K562 (cell line): Measurements from ENCODE around the gene MATCAP1. TPM values are rescaled to one million over a fixed set of nuclear protein-coding genes. Genes with fewer than 3 reads are reported as not detected.

Source experiments
- ATAC-seq: fragments of 200-7000 bp; cut with Tn5 transposase; 3 replicates; pipeline ENCODE4 v1.9.1; 2020; ENCODE audit warnings: moderate library complexity
- BruUV-seq: library from RNA; stranded (reverse); fragments of 400-500 nt; replicated peaks from 2 replicates; lab custom pipeline; 2021; lab: Mats Ljungman, UMichigan
- CTCF ChIA-PET: fragments of 300-600 bp; formaldehyde crosslinking; extraction: SDS; loops from one replicate; lab custom pipeline; 2021; ENCODE audit warnings: low intra/inter-chr PET ratio; lab: Yijun Ruan, JAX
- POLR2A ChIA-PET: fragments of 300-600, 350-650 bp; sonication (Branson Sonifier 250); formaldehyde crosslinking; extraction: SDS; loops from one replicate; lab custom pipeline; 2021; ENCODE audit warnings: antibody characterized with exemption, inconsistent platforms; lab: Yijun Ruan, JAX
- DNase-seq, 4 experiments: peaks; one replicate each; pipeline versions ENCODE4 v3.0.0 to v3.0.0-alpha.2; 2011 to 2018; ENCODE audit warnings: low spot score in 3 of 4, mixed read lengths in 3 of 4; ENCODE audit errors: extremely low read depth in 1 of 4
- FAIRE-seq: peaks from 2 replicates; lab custom pipeline; 2011; peaks lifted over from hg19 to GRCh38; lab: Jason Lieb, UNC
- H2AFZ ChIP-seq: 2 replicates; pipeline ENCODE4 v1.6.0; 2011; ENCODE audit warnings: low read depth, low read length, control low read depth, inconsistent platforms
- H3K27ac ChIP-seq: fragments of 200-600 bp; 3 replicates; pipeline ENCODE4 v1.8.0; 2011; ENCODE audit warnings: low read depth, mild to moderate bottlenecking, control low read depth, inconsistent platforms, low read length, moderate library complexity, mixed read lengths; ENCODE audit errors: extremely low read depth
- H3K27me3 ChIP-seq, 2 experiments: fragments of 300-600 bp in 1 of 2; 2 replicates in 1 of 2; 3 replicates in 1 of 2; pipeline versions ENCODE4 v1.6.0 to v1.8.0; 2011; ENCODE audit warnings: inconsistent platforms in 2 of 2, low read length in 2 of 2, mild to moderate bottlenecking in 1 of 2, mixed read lengths in 1 of 2, moderate library complexity in 1 of 2; ENCODE audit not compliant: control insufficient read depth in 2 of 2, insufficient read depth in 2 of 2
- H3K36me3 ChIP-seq: fragments of 300-600 bp; 3 replicates; pipeline ENCODE4 v1.8.0; 2011; ENCODE audit warnings: mild to moderate bottlenecking, low read length, inconsistent platforms; ENCODE audit not compliant: control insufficient read depth, insufficient read depth
- H3K4me1 ChIP-seq, 2 experiments: fragments of 200-600 bp in 1 of 2; replicated peaks in 1 of 2; 2 replicates in 1 of 2; 3 replicates in 1 of 2; pipeline versions ENCODE4 v1.5.1 to v1.8.0; 2011; ENCODE audit warnings: inconsistent platforms in 2 of 2, low read length in 2 of 2, mild to moderate bottlenecking in 1 of 2, mixed read lengths in 1 of 2, moderate library complexity in 1 of 2; ENCODE audit not compliant: control insufficient read depth in 2 of 2, insufficient read depth in 2 of 2
- H3K4me2 ChIP-seq: 2 replicates; pipeline ENCODE4 v1.6.1; 2011; ENCODE audit warnings: low read length, control low read depth, inconsistent platforms, mixed read lengths; ENCODE audit not compliant: insufficient read depth
- H3K4me3 ChIP-seq: fragments of 200-600 bp; sonication (generic), shearing (Covaris generic); 2 replicates; pipeline ENCODE4 v1.5.1; 2016; ENCODE audit warnings: control low read depth, inconsistent platforms
- H3K79me2 ChIP-seq: fragments of 200-600 bp; 3 replicates; pipeline ENCODE4 v1.8.0; 2011; ENCODE audit warnings: low read length, inconsistent platforms; ENCODE audit not compliant: control insufficient read depth, insufficient read depth
- H3K9ac ChIP-seq, 2 experiments: 2 replicates each; pipeline versions ENCODE4 v1.6.0 to v1.6.1; 2011; ENCODE audit warnings: low read depth in 2 of 2, low read length in 2 of 2, control low read depth in 1 of 2, inconsistent platforms in 1 of 2, mild to moderate bottlenecking in 1 of 2, mixed read lengths in 1 of 2; ENCODE audit not compliant: insufficient read depth in 1 of 2
- H3K9me1 ChIP-seq: one replicate; pipeline ENCODE4 v1.6.0; 2011; ENCODE audit warnings: inconsistent platforms, mild to moderate bottlenecking, low read length, moderate library complexity; ENCODE audit not compliant: control insufficient read depth, insufficient read depth
- H3K9me3 ChIP-seq: replicated peaks from 2 replicates; pipeline ENCODE4 v1.5.1; 2011; ENCODE audit warnings: low read depth, low read length, inconsistent platforms; ENCODE audit not compliant: control insufficient read depth, insufficient read depth
- H4K20me1 ChIP-seq: replicated peaks from 2 replicates; pipeline ENCODE4 v1.6.1; 2011; ENCODE audit warnings: low read length, inconsistent platforms, mixed read lengths; ENCODE audit not compliant: control insufficient read depth, insufficient read depth
- ATF7 ChIP-seq: fragments of 450-650 bp; IDR thresholded peaks from 2 replicates; pipeline ENCODE4 v1.7.1; 2014; ENCODE audit warnings: mild to moderate bottlenecking, moderate library complexity
- CREB1 ChIP-seq, 2 experiments: sonication (generic) in 1 of 2; formaldehyde crosslinking in 1 of 2; IDR thresholded peaks; 2 replicates each; pipeline versions ENCODE4 v1.6.1 to v1.8.0; 2012 to 2022; ENCODE audit warnings: inconsistent platforms in 1 of 2, mild to moderate bottlenecking in 1 of 2, missing genetic modification reagents in 1 of 2, moderate library complexity in 1 of 2
- CTBP1 ChIP-seq: fragments of 450-650 bp; IDR thresholded peaks from 2 replicates; pipeline ENCODE4 v1.6.1; 2016; ENCODE audit warnings: borderline replicate concordance
- HDAC1 ChIP-seq, 2 experiments: fragments of 450-650 bp; IDR thresholded peaks; 2 replicates each; pipeline ENCODE4 v1.6.1; 2016 to 2017; ENCODE audit warnings: inconsistent platforms in 1 of 2, mild to moderate bottlenecking in 1 of 2, moderate library complexity in 1 of 2
- HNRNPLL ChIP-seq: fragments of 200-400 bp; formaldehyde crosslinking; IDR thresholded peaks from 2 replicates; pipeline ENCODE4 v1.6.1; 2017; ENCODE audit warnings: low read length, low read depth, mild to moderate bottlenecking; ENCODE audit not compliant: poor library complexity, severe bottlenecking
- LCOR ChIP-seq: sonication (generic); formaldehyde crosslinking; IDR thresholded peaks from 2 replicates; pipeline ENCODE4 v1.8.0; 2022; ENCODE audit warnings: mild to moderate bottlenecking, missing genetic modification reagents
- MLLT1 ChIP-seq, 2 experiments: fragments of 450-650 bp; IDR thresholded peaks; 2 replicates each; pipeline ENCODE4 v1.6.1; 2016
- MYC ChIP-seq, 2 experiments: fragments of 250-450 bp in 1 of 2; sonication (Bioruptor Pico) in 1 of 2; IDR thresholded peaks; 2 replicates each; pipeline versions ENCODE4 v1.5.1 to v1.6.1; 2012 to 2021; ENCODE audit warnings: low read depth in 2 of 2, borderline replicate concordance in 1 of 2, improper control_type of control experiment in 1 of 2, low read length in 1 of 2, mild to moderate bottlenecking in 1 of 2, moderate library complexity in 1 of 2
- PHF8 ChIP-seq: fragments of 200-600 bp; sonication (generic); IDR thresholded peaks from 2 replicates; pipeline ENCODE4 v1.6.1; 2012; ENCODE audit warnings: mixed run types, mild to moderate bottlenecking, inconsistent platforms, low read length, moderate library complexity, borderline replicate concordance
- PML ChIP-seq: IDR thresholded peaks from 2 replicates; pipeline ENCODE4 v1.6.1; 2012; ENCODE audit warnings: low read length, inconsistent platforms
- SIN3A ChIP-seq, 2 experiments: fragments of 150-350 bp in 1 of 2; IDR thresholded peaks; 2 replicates each; pipeline ENCODE4 v1.6.1; 2011 to 2016; ENCODE audit warnings: borderline replicate concordance in 2 of 2, low read depth in 2 of 2, low read length in 2 of 2, mild to moderate bottlenecking in 2 of 2, moderate library complexity in 2 of 2; ENCODE audit not compliant: control insufficient read depth in 1 of 2
- SPI1 ChIP-seq: IDR thresholded peaks from 2 replicates; pipeline ENCODE4 v1.6.1; 2011; ENCODE audit warnings: low read depth, low read length, control low read depth, borderline replicate concordance
- SRF ChIP-seq, 2 experiments: fragments of 250-450, 450-650 bp in 1 of 2; sonication (Bioruptor Pico) in 1 of 2; sonication (generic) in 1 of 2; formaldehyde crosslinking; IDR thresholded peaks; 2 replicates each; pipeline versions ENCODE4 v1.5.0 to v1.5.1; 2020 to 2022; ENCODE audit warnings: mild to moderate bottlenecking in 1 of 2, missing genetic modification reagents in 1 of 2
- ZBTB2 ChIP-seq: fragments of 450-650 bp; IDR thresholded peaks from 2 replicates; pipeline ENCODE4 v1.6.1; 2016; ENCODE audit warnings: antibody characterized with exemption
- ZFP36 ChIP-seq: fragments of 150-350 bp; IDR thresholded peaks from 2 replicates; pipeline ENCODE4 v1.6.1; 2018; ENCODE audit warnings: low read length, low read depth; ENCODE audit not compliant: partially characterized antibody
- ZNF717 ChIP-seq: fragments of 250-450 bp; sonication (Bioruptor Pico); IDR thresholded peaks from 2 replicates; pipeline ENCODE4 v1.5.0; 2021
- WGBS: fragments of 100-300 bp; shearing (Covaris generic); methylation state at CpG from one replicate; pipeline ENCODE4 v1.1.6; 2016; ENCODE audit warnings: low coverage, mixed read lengths; ENCODE audit not compliant: insufficient coverage; ENCODE audit errors: missing lambda C conversion rate; 5-methylcytosine and 5-hydroxymethylcytosine counted together
- in situ Hi-C: fragments of 300-500 bp; cut with MboI; formaldehyde crosslinking; loops from 4 replicates; pipeline ENCODE4 v1.15.0; 2018; ENCODE audit warnings: inconsistent platforms, mixed read lengths
- intact Hi-C: fragments of 100-400 bp; cut with micrococcal nuclease; formaldehyde crosslinking; loops from 2 replicates; pipeline ENCODE4 v1.14.2; 2022
- polyA plus RNA-seq, 8 experiments: library from polyadenylated mRNA; depleted of rRNA in 4 of 8; stranded (reverse) in 5 of 8; unstranded in 3 of 8; fragments of >200 nt; fragmentation: Nextera tagmentation in 2 of 8; fragmentation: Illumina TruSeq in 1 of 8; extraction: Ambion mirVana in 2 of 8; extraction: Trizol in 1 of 8; gene quantifications; 2 replicates each; pipeline versions ENCODE4 v1.2.1 to v1.2.3, GENCODE V29; 2011 to 2014; ENCODE audit warnings: inconsistent platforms in 1 of 8, missing spikeins in 1 of 8
- total RNA-seq, 7 experiments: library from RNA; depleted of rRNA in 6 of 7; stranded (reverse); fragments of >200 nt in 6 of 7; fragmentation: Illumina TruSeq in 2 of 7; extraction: Trizol in 2 of 7; gene quantifications; 2 replicates each; pipeline versions ENCODE4 v1.2.1 to v1.2.3, GENCODE V29; 2011 to 2021; ENCODE audit warnings: low replicate concordance in 1 of 7

Gene MATCAP1
- total and polyA plus RNA-seq, 9 of the 15 experiments (the other 6 are each of a cell fraction or from before 2014, with no cell fraction given) = 3.4 to 20.5 (median 10.3) TPM

- Histone ChIP-seq H3K27me3 (no peaks in the 10 kb centered on the region), H3K79me2 (peaks cover 46% of the 10 kb centered on the region), H3K4me2 (peak within 1 kb of the TSS; percentile 97), H3K36me3 (peaks cover 44% of the 10 kb centered on the region), H3K9ac (peak within 1 kb of the TSS; percentile 88 to 95), H3K9me1 (no peaks in the 10 kb centered on the region), H2AFZ (peak within 1 kb of the TSS; percentile 88), H4K20me1 (no peaks in the 10 kb centered on the region), H3K9me3 (no peaks in the 10 kb centered on the region), H3K4me3 (peak within 1 kb of the TSS; percentile 83), H3K4me1 (peaks cover 38 to 69% of the 10 kb centered on the region in 2 experiments), H3K27ac (peak within 1 kb of the TSS; percentile 63)
- FAIRE-seq (peak; percentile 98), DNase-seq (peak; percentile 88 to 96 (median 90)), ATAC-seq (peak; percentile 98)
- intact Hi-C loops (loop anchor here (2.0 to 5.0 kb wide), 2 partner anchors 35 to 55 kb away; partner anchors contain the start of genes FHOD1 and TMEM208), in situ Hi-C loops (no loop called here)
- 0% methylated on average over 39 of the region's 54 CpGs for WGBS
- BruUV-seq = TSS peak; percentile 67
- CTCF ChIA-PET = no interaction called here
- POLR2A ChIA-PET = interaction anchor here (0.7 to 1.1 kb wide), 3 partner anchors 15 to 480 kb away, joined by 3 to 4 read pairs (median 3); no protein-coding TSS in a partner anchor
- TF ChIP-seq ZFP36 = peak; percentile 5
- peak; percentile 79 for TF ChIP-seq MYC (IDR thresholded peaks at IDR 0.05; ENCODE audit: low read depth, low read length)
- peak; percentile 43; the same call in 1 of the 2 replicates for TF ChIP-seq MYC (CRISPR knock-in tag; IDR thresholded peaks at IDR 0.05; ENCODE audit: borderline replicate concordance, low read depth)
- TF ChIP-seq PML = 0 out of 2 replicates have a peak, but pooled peaks have one; percentile 18
- TF ChIP-seq SIN3A (IDR thresholded peaks at IDR 0.05; ENCODE audit: borderline replicate concordance in 2 of 2, control insufficient read depth in 1 of 2, low read depth in 2 of 2, low read length in 2 of 2) = peak in 1 of 2 experiments; percentile 90; a peak in 2 of 4 replicates
- peak in 1 of 2 experiments; percentile 85; a peak in 2 of 4 replicates for TF ChIP-seq HDAC1 (IDR thresholded peaks at IDR 0.05)
- no peak for TF ChIP-seq ZNF717 (CRISPR knock-in tag)
- no peak for TF ChIP-seq CREB1 (IDR thresholded peaks at IDR 0.05)
- TF ChIP-seq CREB1 (CRISPR knock-in tag; IDR thresholded peaks at IDR 0.05) = peak; percentile 70
- peak in 1 of 2 experiments; percentile 56; a peak in 2 of 4 replicates for TF ChIP-seq MLLT1 (IDR thresholded peaks at IDR 0.05)
- TF ChIP-seq SPI1 = peak; percentile 90
- TF ChIP-seq HNRNPLL = peak; percentile 25
- 0 out of 4 replicates have a peak, but pooled peaks of 1 of the 2 experiments have one; percentile 9 for TF ChIP-seq SRF (CRISPR knock-in tag; IDR thresholded peaks at IDR 0.05)
- peak; percentile 91; the same call in 1 of the 2 replicates for TF ChIP-seq PHF8
- TF ChIP-seq CTBP1 = peak; percentile 54
- peak; percentile 52; the same call in 1 of the 2 replicates for TF ChIP-seq ATF7
- peak; percentile 69; the same call in 1 of the 2 replicates for TF ChIP-seq LCOR (CRISPR knock-in tag)
- TF ChIP-seq ZBTB2 = no peak
Measured at GRCh38 chr16:67191995-67192681, 8.4 kb upstream of the MATCAP1 start, which contains the start of gene E2F4. Gene E2F4 (plus strand): TSS chr16:67192155. CDS start chr16:67192228, 73 bp downstream.
